SK-N-MC (cell line): Measurements from ENCODE around the gene PRKCB.

Source experiments
- EZH2 ChIP-seq: fragments of 200-600 bp; sonication (generic); IDR thresholded peaks from one replicate; pipeline ENCODE4 v1.6.1; 2017; ENCODE audit warnings: antibody characterized with exemption
- POLR2AphosphoS5 ChIP-seq: IDR thresholded peaks from 2 replicates; pipeline ENCODE4 v1.6.1; 2012; ENCODE audit warnings: mild to moderate bottlenecking, low read depth, low read length, borderline replicate concordance

DNA sequence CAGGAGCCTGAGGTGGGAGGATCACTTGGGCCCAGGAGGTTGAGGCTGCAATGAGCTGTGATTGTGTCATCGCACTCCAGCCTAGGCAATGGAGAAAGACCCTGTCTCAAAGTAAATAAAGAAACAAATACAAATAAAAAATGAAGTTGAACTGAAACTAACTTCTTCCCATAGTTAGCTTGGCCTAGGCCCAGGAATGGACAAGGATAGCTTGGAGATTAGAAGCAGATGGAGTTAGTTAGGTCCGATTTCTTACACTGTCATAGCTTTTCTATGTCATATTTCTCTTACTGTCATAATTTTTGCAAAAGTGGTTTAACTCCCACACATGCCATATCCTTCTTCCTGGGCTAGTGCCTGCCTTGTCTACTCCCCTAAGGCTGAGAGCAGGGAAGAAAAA lies 265.6 kb downstream of the PRKCB start:
- TF ChIP-seq POLR2AphosphoS5 (no peak), EZH2 (no peak)
